Activated CD4-positive, alpha-beta T cell treated with anti-CD3 and anti-CD28 coated beads, Interleukin-2, amount 10 ng/mL, durations not matched to agents 24 days and 14 days (primary cell): ENCODE measurements around the gene PPP1R18. TPM values are rescaled to one million over a fixed set of nuclear protein-coding genes. Genes with fewer than 3 reads are reported as not detected.

Source experiments
- DNase-seq: peaks from one replicate; pipeline ENCODE4 v3.0.0; 2022
- H3K27ac Mint-ChIP-seq: one replicate; pipeline ENCODE4 v1.8.0; 2022; ENCODE audit warnings: mild to moderate bottlenecking, mixed read lengths
- H3K27me3 Mint-ChIP-seq: one replicate; pipeline ENCODE4 v1.8.0; 2022; ENCODE audit warnings: mixed read lengths
- H3K36me3 Mint-ChIP-seq: one replicate; pipeline ENCODE4 v1.8.0; 2022; ENCODE audit warnings: low read depth, mild to moderate bottlenecking, mixed read lengths
- H3K4me1 Mint-ChIP-seq: one replicate; pipeline ENCODE4 v1.8.0; 2021; ENCODE audit warnings: mixed read lengths
- H3K4me3 Mint-ChIP-seq: one replicate; pipeline ENCODE4 v1.8.0; 2022; ENCODE audit warnings: mild to moderate bottlenecking, moderate library complexity, mixed read lengths
- H3K9me3 Mint-ChIP-seq: one replicate; pipeline ENCODE4 v1.8.0; 2021; ENCODE audit warnings: mixed read lengths
- intact Hi-C: fragments of 100-400 bp; cut with micrococcal nuclease; formaldehyde crosslinking; loops from one replicate; pipeline ENCODE4 v1.15.1; 2023
- total RNA-seq: library from RNA; stranded (reverse); gene quantifications from 2 replicates; pipeline ENCODE4 v1.2.3, GENCODE V29; 2022

PPP1R18 gene
- total RNA-seq, 1 donor from 2014 or later: 169 TPM

- Mint-ChIP-seq H3K36me3 (peaks cover 66% of the 10 kb centered on the region), H3K27me3 (no peaks in the 10 kb centered on the region), H3K27ac (no peak overlapping the region), H3K4me1 (peaks cover 4% of the 10 kb centered on the region), H3K9me3 (no peaks in the 10 kb centered on the region), H3K4me3 (no peak overlapping the region)
- intact Hi-C loops: no loop called here
- no peak for DNase-seq
Observed at GRCh38 chr6:30654798-30655742, 31.4 kb downstream of the PPP1R18 start.

GRCh38 chr6:30651143-30651542 is 35.3 kb downstream of the PPP1R18 start:
- intact Hi-C loops: no loop called here
- peaks cover 37% of the 10 kb centered on the region for H3K36me3 Mint-ChIP-seq
- H3K9me3 Mint-ChIP-seq: no peaks in the 10 kb centered on the region
- no peak for DNase-seq
- no peak overlapping the region for H3K4me3 Mint-ChIP-seq
- H3K27me3 Mint-ChIP-seq: no peaks in the 10 kb centered on the region
- no peak overlapping the region for H3K27ac Mint-ChIP-seq
- peaks cover 19% of the 10 kb centered on the region for H3K4me1 Mint-ChIP-seq

- peak; percentile 94 for DNase-seq
- peaks cover 33% of the 10 kb centered on the region for H3K36me3 Mint-ChIP-seq
- peak overlapping the region; percentile 91 for H3K4me3 Mint-ChIP-seq
- no peaks in the 10 kb centered on the region for H3K9me3 Mint-ChIP-seq
- H3K27ac Mint-ChIP-seq: peak overlapping the region; percentile 94
- H3K4me1 Mint-ChIP-seq: peaks cover 26% of the 10 kb centered on the region
- no peaks in the 10 kb centered on the region for H3K27me3 Mint-ChIP-seq
- intact Hi-C loops: loop anchor here (1.0 to 2.0 kb wide), 6 partner anchors 19 to 77 kb away; partner anchors contain the start of genes ABCF1, ATAT1, DHX16 and MDC1
Observed at GRCh38 chr6:30647242-30648116, 39.0 kb downstream of the PPP1R18 start.

GRCh38 chr6:30646450-30647241 is 39.8 kb downstream of the PPP1R18 start, which contains the start of gene C6orf136:
Gene C6orf136, plus strand, starts transcription at chr6:30647133. Its CDS starts 99 bp downstream, at chr6:30647232.
- Mint-ChIP-seq H3K27ac (peak within 1 kb of the TSS; percentile 94), H3K27me3 (no peaks in the 10 kb centered on the region), H3K36me3 (peaks cover 27% of the 10 kb centered on the region), H3K4me3 (peak within 1 kb of the TSS; percentile 91), H3K4me1 (peaks cover 28% of the 10 kb centered on the region), H3K9me3 (no peaks in the 10 kb centered on the region)
- intact Hi-C loops: loop anchor here (1.0 to 2.0 kb wide), 5 partner anchors 20 to 76 kb away; partner anchors contain the start of genes ABCF1, ATAT1, DHX16 and MDC1
- DNase-seq: peak; percentile 97

- Mint-ChIP-seq H3K27ac (no peak overlapping the region), H3K36me3 (peaks cover 26% of the 10 kb centered on the region), H3K9me3 (no peaks in the 10 kb centered on the region), H3K27me3 (no peaks in the 10 kb centered on the region), H3K4me1 (peaks cover 32% of the 10 kb centered on the region), H3K4me3 (peak overlapping the region; percentile 91)
- DNase-seq: no peak
- intact Hi-C loops: loop anchor here (2.0 kb wide), 3 partner anchors 19 to 75 kb away; partner anchors contain the start of genes ABCF1, ATAT1 and MDC1
Observed at GRCh38 chr6:30645989-30646388, 40.5 kb downstream of the PPP1R18 start.

GRCh38 chr6:30644769-30645168 is 41.7 kb downstream of the PPP1R18 start:
- intact Hi-C loops: no loop called here

GRCh38 chr6:30643656-30644055 is 42.8 kb downstream of the PPP1R18 start:
- DNase-seq: no peak
- Mint-ChIP-seq H3K27ac (no peak overlapping the region), H3K27me3 (no peaks in the 10 kb centered on the region), H3K36me3 (peaks cover 27% of the 10 kb centered on the region), H3K4me1 (peaks cover 31% of the 10 kb centered on the region), H3K9me3 (no peaks in the 10 kb centered on the region), H3K4me3 (no peak overlapping the region)
- intact Hi-C loops: no loop called here

More at GRCh38 chr6:30644769-30645168, 41.7 kb downstream of the PPP1R18 start:
- H3K27ac Mint-ChIP-seq: peak overlapping the region; percentile 3
- H3K36me3 Mint-ChIP-seq: peaks cover 27% of the 10 kb centered on the region
- no peak for DNase-seq
- H3K27me3 Mint-ChIP-seq: no peaks in the 10 kb centered on the region
- no peaks in the 10 kb centered on the region for H3K9me3 Mint-ChIP-seq
- H3K4me1 Mint-ChIP-seq: peaks cover 36% of the 10 kb centered on the region
- no peak overlapping the region for H3K4me3 Mint-ChIP-seq

- no peaks in the 10 kb centered on the region for H3K9me3 Mint-ChIP-seq
- H3K36me3 Mint-ChIP-seq: peaks cover 32% of the 10 kb centered on the region
- H3K4me3 Mint-ChIP-seq: no peak overlapping the region
- H3K4me1 Mint-ChIP-seq: peaks cover 17% of the 10 kb centered on the region
- peak overlapping the region; percentile 64 for H3K27ac Mint-ChIP-seq
- intact Hi-C loops: no loop called here
- DNase-seq: peak; percentile 67
- no peaks in the 10 kb centered on the region for H3K27me3 Mint-ChIP-seq
Observed at GRCh38 chr6:30641048-30641447, 45.4 kb downstream of the PPP1R18 start.

GRCh38 chr6:30640481-30640880 is 46.0 kb downstream of the PPP1R18 start:
- no peak overlapping the region for H3K4me3 Mint-ChIP-seq
- H3K9me3 Mint-ChIP-seq: no peaks in the 10 kb centered on the region

GRCh38 chr6:30635834-30636233 is 50.6 kb downstream of the PPP1R18 start:
- H3K27ac Mint-ChIP-seq: no peak overlapping the region
- intact Hi-C loops: no loop called here

More at GRCh38 chr6:30640481-30640880, 46.0 kb downstream of the PPP1R18 start:
- Mint-ChIP-seq H3K27ac (no peak overlapping the region), H3K4me1 (peaks cover 21% of the 10 kb centered on the region), H3K27me3 (no peaks in the 10 kb centered on the region), H3K36me3 (peaks cover 38% of the 10 kb centered on the region)
- intact Hi-C loops: no loop called here
- DNase-seq: no peak

GRCh38 chr6:30626484-30627366 is 59.7 kb downstream of the PPP1R18 start, which contains the start of gene ATAT1:
Gene ATAT1, plus strand, starts transcription at chr6:30626874.
- Mint-ChIP-seq H3K4me1 (peaks cover 21% of the 10 kb centered on the region), H3K36me3 (peaks cover 47% of the 10 kb centered on the region), H3K27me3 (no peaks in the 10 kb centered on the region), H3K9me3 (no peaks in the 10 kb centered on the region), H3K27ac (peak within 1 kb of the TSS; percentile 95), H3K4me3 (peak within 1 kb of the TSS; percentile 91)
- intact Hi-C loops: loop anchor here (1.0 to 2.0 kb wide), 2 partner anchors 9 to 20 kb away; partner anchors contain the start of genes C6orf136, MRPS18B and PPP1R10
- peak; percentile 97 for DNase-seq

More at GRCh38 chr6:30635834-30636233, 50.6 kb downstream of the PPP1R18 start:
- peaks cover 35% of the 10 kb centered on the region for H3K36me3 Mint-ChIP-seq
- H3K27me3 Mint-ChIP-seq: no peaks in the 10 kb centered on the region
- H3K9me3 Mint-ChIP-seq: no peaks in the 10 kb centered on the region
- no peak for DNase-seq
- no peak overlapping the region for H3K4me3 Mint-ChIP-seq
- peaks cover 9% of the 10 kb centered on the region for H3K4me1 Mint-ChIP-seq
